Midbrain (tissue), 1 donor: ENCODE measurements around the gene GMCL2.

ENCODE experiments used
- DNase-seq: peaks from one replicate; lab custom pipeline; 2025; lab: John Stamatoyannopoulos, UW

The GMCL2 gene

DNA sequence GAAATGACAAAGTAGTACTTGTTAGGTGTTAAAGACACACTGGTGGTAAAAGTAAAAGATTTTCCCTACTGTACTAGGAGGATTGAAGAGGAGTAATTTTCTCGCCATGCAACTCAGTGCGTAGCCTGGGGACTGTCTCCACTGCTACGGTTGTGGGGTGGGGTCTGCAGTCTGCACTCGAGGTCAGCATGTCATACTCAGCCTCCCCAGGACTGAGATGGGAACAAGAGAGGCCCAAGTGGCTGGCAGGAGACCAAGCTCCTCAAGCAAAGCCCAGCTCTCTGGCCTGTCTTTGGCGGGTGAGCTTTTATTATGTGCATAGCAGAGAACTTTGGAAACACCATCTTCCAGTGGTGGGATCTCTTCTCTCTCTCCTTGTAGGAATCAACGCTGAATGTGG, 43.9 kb downstream of the GMCL2 start:
- no peak for DNase-seq

DNA sequence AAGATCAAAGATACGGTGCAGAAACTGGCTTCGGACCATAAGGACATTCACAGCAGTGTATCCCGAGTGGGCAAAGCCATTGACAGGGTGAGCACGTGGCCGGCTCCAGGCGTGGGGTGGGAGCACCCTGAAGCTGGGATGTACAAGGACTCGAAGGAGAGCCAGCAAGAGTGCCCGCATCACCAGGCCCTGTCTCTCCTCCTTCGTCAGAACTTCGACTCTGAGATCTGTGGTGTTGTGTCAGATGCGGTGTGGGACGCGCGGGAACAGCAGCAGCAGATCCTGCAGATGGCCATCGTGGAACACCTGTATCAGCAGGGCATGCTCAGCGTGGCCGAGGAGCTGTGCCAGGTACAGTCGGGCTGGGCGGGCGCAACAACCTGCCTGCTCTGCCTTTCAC, 44.5 kb downstream of the GMCL2 start:
- no peak for DNase-seq

DNA sequence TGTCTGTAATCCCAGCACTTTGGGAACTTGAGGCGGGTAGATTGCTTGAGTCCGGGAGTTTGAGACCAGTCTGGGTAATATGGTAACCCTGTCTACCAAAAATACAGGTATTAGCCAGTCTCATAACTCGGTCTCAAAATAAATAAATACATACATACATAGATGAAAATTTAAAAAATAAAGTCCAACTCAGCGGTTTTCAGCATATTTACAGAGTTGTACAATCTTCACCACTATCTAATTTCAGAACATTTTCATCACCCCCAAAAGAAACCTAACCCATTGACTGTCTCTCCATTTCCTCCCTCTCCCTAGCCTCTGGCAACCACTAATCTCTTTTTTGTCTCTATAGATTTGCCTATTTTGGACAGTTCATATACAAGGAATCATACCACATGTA, 45.6 kb downstream of the GMCL2 start:
- no peak for DNase-seq

DNA sequence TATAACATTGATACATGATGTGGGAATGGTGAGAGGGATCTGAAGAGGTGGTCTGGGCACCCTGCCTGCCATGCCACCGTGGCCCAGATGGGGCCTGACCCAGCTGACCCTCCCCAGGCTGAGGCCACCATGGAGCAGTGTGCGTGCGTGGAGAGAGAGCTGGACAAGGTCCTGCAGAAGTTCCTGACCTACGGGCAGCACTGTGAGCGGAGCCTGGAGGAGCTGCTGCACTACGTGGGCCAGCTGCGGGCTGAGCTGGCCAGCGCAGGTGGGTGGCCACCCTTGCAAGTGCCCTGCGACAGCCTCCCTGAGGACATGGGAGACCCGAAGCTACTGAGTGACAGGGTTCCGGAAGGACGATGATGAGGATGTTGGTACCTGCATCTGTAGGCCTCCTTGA, 49.2 kb downstream of the GMCL2 start:
- no peak for DNase-seq

DNA sequence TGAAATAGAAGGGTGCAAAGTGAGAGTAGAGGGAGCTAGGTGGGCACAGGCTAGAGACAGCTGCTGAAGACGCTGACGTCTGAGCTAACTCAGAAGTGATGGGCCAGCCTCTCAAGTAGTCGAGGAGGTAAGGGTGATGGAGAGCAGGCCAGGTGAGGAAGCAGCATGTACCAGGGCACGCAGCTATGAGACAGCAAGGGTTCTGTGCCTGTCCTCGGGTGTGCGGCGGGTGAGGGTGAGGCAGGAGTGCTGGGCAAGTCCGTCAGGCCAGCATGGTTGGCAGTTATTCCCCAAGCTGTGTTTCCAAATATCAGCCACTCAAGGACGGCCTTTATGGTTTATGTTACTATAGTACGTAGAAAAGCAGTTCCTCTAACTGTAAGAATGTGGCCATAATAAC, 50.2 kb downstream of the GMCL2 start:
- DNase-seq, result no peak
